HepG2 (cell line): ENCODE data around the gene DIP2C. TPM values are rescaled to one million over a fixed set of nuclear protein-coding genes. Genes with fewer than 3 reads are reported as not detected.

ENCODE experiments used
- HNF1A ChIP-seq, 2 experiments: sonication (generic) in 1 of 2; formaldehyde crosslinking in 1 of 2; IDR thresholded peaks; 2 replicates each; pipeline versions ENCODE4 v1.4.0 to v1.6.1; 2016 to 2020; ENCODE audit warnings: borderline replicate concordance in 1 of 2, low read depth in 1 of 2, mild to moderate bottlenecking in 1 of 2, missing genetic modification reagents in 1 of 2
- IRF2 ChIP-seq: IDR thresholded peaks from 2 replicates; pipeline ENCODE4 v1.6.1; 2018; ENCODE audit warnings: missing genetic modification reagents, missing compliant biosample characterization
- ISL2 ChIP-seq: sonication (generic); formaldehyde crosslinking; IDR thresholded peaks from 2 replicates; pipeline ENCODE4 v1.5.0; 2020; ENCODE audit warnings: missing genetic modification reagents
- MIER3 ChIP-seq: IDR thresholded peaks from 2 replicates; pipeline ENCODE4 v1.6.1; 2016; ENCODE audit warnings: missing compliant biosample characterization, borderline replicate concordance
- POGZ ChIP-seq: sonication (generic); formaldehyde crosslinking; IDR thresholded peaks from 2 replicates; pipeline ENCODE4 v1.4.0; 2020; ENCODE audit warnings: mild to moderate bottlenecking, missing genetic modification reagents
- SIN3A ChIP-seq: IDR thresholded peaks from 2 replicates; pipeline ENCODE4 v1.6.1; 2011; ENCODE audit warnings: low read depth, mild to moderate bottlenecking, control low read depth, low read length, borderline replicate concordance
- SIX4 ChIP-seq: sonication (generic); formaldehyde crosslinking; IDR thresholded peaks from 2 replicates; pipeline ENCODE4 v1.4.0; 2020; ENCODE audit warnings: missing genetic modification reagents
- SRY ChIP-seq: sonication (generic); formaldehyde crosslinking; IDR thresholded peaks from 2 replicates; pipeline ENCODE4 v1.8.0; 2022; ENCODE audit warnings: mild to moderate bottlenecking, missing genetic modification reagents
- TARDBP ChIP-seq: sonication (generic); formaldehyde crosslinking; IDR thresholded peaks from 2 replicates; pipeline ENCODE4 v1.8.0; 2022; ENCODE audit warnings: mild to moderate bottlenecking, missing genetic modification reagents
- YEATS4 ChIP-seq: sonication (generic); formaldehyde crosslinking; IDR thresholded peaks from 2 replicates; pipeline ENCODE4 v1.4.0; 2020; ENCODE audit warnings: missing genetic modification reagents, borderline replicate concordance
- ZNF317 ChIP-seq: sonication (generic); formaldehyde crosslinking; IDR thresholded peaks from 2 replicates; pipeline ENCODE4 v1.5.0; 2020; ENCODE audit warnings: mild to moderate bottlenecking, missing genetic modification reagents
- ZNF350 ChIP-seq: sonication (generic); formaldehyde crosslinking; IDR thresholded peaks from 2 replicates; pipeline ENCODE4 v1.4.0; 2020; ENCODE audit warnings: mild to moderate bottlenecking, low read depth, missing genetic modification reagents, borderline replicate concordance
- ZNF570 ChIP-seq: sonication (generic); formaldehyde crosslinking; IDR thresholded peaks from 2 replicates; pipeline ENCODE4 v1.4.0; 2020; ENCODE audit warnings: mild to moderate bottlenecking, missing genetic modification reagents, borderline replicate concordance
- ZNF572 ChIP-seq: sonication (generic); formaldehyde crosslinking; IDR thresholded peaks from 2 replicates; pipeline ENCODE4 v1.5.1; 2020; ENCODE audit warnings: mild to moderate bottlenecking, missing genetic modification reagents
- ZNF878 ChIP-seq: sonication (generic); formaldehyde crosslinking; IDR thresholded peaks from 2 replicates; pipeline ENCODE4 v1.8.1; 2023; ENCODE audit warnings: mild to moderate bottlenecking, missing genetic modification reagents, moderate library complexity
- polyA plus RNA-seq, 8 experiments: library from polyadenylated mRNA; depleted of rRNA in 3 of 8; stranded (reverse) in 7 of 8; unstranded in 1 of 8; fragments of >200 nt; fragmentation: Illumina TruSeq in 4 of 8; extraction: Trizol in 4 of 8; gene quantifications; 2 replicates each; pipeline versions ENCODE4 v1.2.1 to v1.2.3, GENCODE V29; 2011 to 2016; ENCODE audit warnings: low read depth in 4 of 8, missing spikeins in 1 of 8, mixed read lengths in 1 of 8; ENCODE audit not compliant: insufficient read depth in 1 of 8
- total RNA-seq, 5 experiments: library from RNA; depleted of rRNA; stranded (reverse); fragments of >200 nt; fragmentation: Illumina TruSeq; extraction: Trizol; gene quantifications; 2 replicates each; pipeline ENCODE4 v1.2.3, GENCODE V29; 2016; ENCODE audit warnings: low read depth in 1 of 5
- TF ChIP-seq, protein P1 (sequence below): sonication (generic); formaldehyde crosslinking; IDR thresholded peaks from 2 replicates; pipeline ENCODE4 v1.5.1; 2020; ENCODE audit warnings: mild to moderate bottlenecking, missing genetic modification reagents, moderate library complexity
- TF ChIP-seq, protein P2 (sequence below): sonication (generic); formaldehyde crosslinking; IDR thresholded peaks from 2 replicates; pipeline ENCODE4 v1.5.0; 2020; ENCODE audit warnings: missing genetic modification reagents
- TF ChIP-seq, protein P3 (sequence below): sonication (generic); formaldehyde crosslinking; IDR thresholded peaks from 2 replicates; pipeline ENCODE4 v1.4.0; 2020; ENCODE audit warnings: missing genetic modification reagents

The DIP2C gene
- total and polyA plus RNA-seq, 2 of the 13 experiments (the other 11 are each of a cell fraction or from before 2014, with no cell fraction given) = 2.2 to 2.7 TPM

DNA sequence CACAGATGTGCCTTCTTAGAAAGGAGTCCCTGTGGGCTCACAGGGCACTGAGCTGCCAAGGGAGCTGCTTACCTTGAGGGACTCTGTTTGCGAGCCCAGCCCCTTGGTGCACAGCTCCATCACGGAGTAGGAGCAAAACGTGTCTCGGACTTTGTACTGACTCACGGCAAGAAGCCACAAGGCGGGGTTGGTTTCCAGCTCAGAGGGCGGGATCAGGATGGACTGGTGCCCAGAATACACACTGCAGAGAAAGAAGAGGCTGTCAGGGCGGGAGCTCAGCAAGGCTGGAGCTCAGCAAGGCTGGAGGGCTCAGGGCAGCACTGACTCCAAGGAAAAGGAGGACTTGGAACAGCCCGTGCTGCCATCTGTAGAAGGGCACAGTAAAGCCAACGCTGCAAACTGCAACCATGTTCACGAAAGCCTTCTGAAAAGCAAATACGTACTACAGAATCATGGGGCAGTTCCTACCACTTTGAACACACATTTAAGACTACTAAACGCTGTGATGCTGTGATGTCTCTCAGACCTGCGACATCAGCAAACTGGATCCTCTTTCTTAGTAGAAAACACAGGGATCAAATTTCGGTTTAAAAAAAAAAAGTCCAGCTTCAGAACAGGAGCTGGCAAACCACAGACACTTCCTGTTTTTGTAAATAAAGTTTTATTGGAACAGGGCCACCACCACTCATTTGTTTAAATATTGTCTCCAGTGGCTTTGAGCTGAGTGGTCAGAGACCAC lies 359.9 kb downstream of the DIP2C start (continued):
- TF ChIP-seq HNF1A (IDR thresholded peaks at IDR 0.05; ENCODE audit: low read depth) (no peak), HNF1A (CRISPR knock-in tag; IDR thresholded peaks at IDR 0.05; ENCODE audit: borderline replicate concordance) (no peak), ZNF317 (CRISPR knock-in tag) (no peak), ZNF350 (CRISPR knock-in tag) (peak; percentile 72; the same call in 1 of the 2 replicates), SIN3A (no peak), SRY (no peak), ZNF878 (no peak), TARDBP (CRISPR knock-in tag) (peak; percentile 48; the same call in 1 of the 2 replicates), ISL2 (CRISPR knock-in tag) (no peak), YEATS4 (CRISPR knock-in tag) (peak; percentile 45; the same call in 1 of the 2 replicates), ZNF572 (no peak), POGZ (CRISPR knock-in tag) (0 out of 2 replicates have a peak, but pooled peaks have one; percentile 40), SIX4 (CRISPR knock-in tag) (peak; percentile 55; the same call in 1 of the 2 replicates), MIER3 (CRISPR knock-in tag) (peak; percentile 51; the same call in 1 of the 2 replicates), IRF2 (CRISPR knock-in tag) (peak; percentile 28; the same call in 1 of the 2 replicates), ZNF570 (no peak)
- TF ChIP-seq, protein P1, sequence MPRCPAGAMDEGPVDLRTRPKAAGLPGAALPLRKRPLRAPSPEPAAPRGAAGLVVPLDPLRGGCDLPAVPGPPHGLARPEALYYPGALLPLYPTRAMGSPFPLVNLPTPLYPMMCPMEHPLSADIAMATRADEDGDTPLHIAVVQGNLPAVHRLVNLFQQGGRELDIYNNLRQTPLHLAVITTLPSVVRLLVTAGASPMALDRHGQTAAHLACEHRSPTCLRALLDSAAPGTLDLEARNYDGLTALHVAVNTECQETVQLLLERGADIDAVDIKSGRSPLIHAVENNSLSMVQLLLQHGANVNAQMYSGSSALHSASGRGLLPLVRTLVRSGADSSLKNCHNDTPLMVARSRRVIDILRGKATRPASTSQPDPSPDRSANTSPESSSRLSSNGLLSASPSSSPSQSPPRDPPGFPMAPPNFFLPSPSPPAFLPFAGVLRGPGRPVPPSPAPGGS (CRISPR knock-in tag) = no peak
- TF ChIP-seq, protein P2, sequence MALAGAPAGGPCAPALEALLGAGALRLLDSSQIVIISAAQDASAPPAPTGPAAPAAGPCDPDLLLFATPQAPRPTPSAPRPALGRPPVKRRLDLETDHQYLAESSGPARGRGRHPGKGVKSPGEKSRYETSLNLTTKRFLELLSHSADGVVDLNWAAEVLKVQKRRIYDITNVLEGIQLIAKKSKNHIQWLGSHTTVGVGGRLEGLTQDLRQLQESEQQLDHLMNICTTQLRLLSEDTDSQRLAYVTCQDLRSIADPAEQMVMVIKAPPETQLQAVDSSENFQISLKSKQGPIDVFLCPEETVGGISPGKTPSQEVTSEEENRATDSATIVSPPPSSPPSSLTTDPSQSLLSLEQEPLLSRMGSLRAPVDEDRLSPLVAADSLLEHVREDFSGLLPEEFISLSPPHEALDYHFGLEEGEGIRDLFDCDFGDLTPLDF (CRISPR knock-in tag) = 0 out of 2 replicates have a peak, but pooled peaks have one; percentile 39
- TF ChIP-seq, protein P3, sequence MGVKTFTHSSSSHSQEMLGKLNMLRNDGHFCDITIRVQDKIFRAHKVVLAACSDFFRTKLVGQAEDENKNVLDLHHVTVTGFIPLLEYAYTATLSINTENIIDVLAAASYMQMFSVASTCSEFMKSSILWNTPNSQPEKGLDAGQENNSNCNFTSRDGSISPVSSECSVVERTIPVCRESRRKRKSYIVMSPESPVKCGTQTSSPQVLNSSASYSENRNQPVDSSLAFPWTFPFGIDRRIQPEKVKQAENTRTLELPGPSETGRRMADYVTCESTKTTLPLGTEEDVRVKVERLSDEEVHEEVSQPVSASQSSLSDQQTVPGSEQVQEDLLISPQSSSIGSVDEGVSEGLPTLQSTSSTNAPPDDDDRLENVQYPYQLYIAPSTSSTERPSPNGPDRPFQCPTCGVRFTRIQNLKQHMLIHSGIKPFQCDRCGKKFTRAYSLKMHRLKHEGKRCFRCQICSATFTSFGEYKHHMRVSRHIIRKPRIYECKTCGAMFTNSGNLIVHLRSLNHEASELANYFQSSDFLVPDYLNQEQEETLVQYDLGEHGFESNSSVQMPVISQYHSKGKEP = no peak
